Spleen (tissue), 11 donors: ENCODE results near the gene C16orf86. TPM values are rescaled to one million over a fixed set of nuclear protein-coding genes. Genes with fewer than 3 reads are reported as not detected.

Experiments used
- DNase-seq: peaks from one replicate; pipeline ENCODE4 v3.0.0-alpha.2; 2020
- H3K27ac ChIP-seq, 8 donors: fragments of 200-600 bp; sonication (generic) in 7 of 8; 1 replicate in 4 of 8; 2 replicates in 4 of 8; pipeline versions ENCODE4 v1.5.0 to v1.8.0; 2016 to 2021; ENCODE audit warnings: inconsistent platforms in 4 of 8, mild to moderate bottlenecking in 4 of 8, moderate library complexity in 1 of 8
- H3K27me3 ChIP-seq, 7 donors: fragments of 200-600 bp; sonication (generic) in 6 of 7; replicated peaks in 1 of 7; 1 replicate in 4 of 7; 2 replicates in 3 of 7; pipeline versions ENCODE4 v1.5.0 to v1.8.0; 2016 to 2021; ENCODE audit warnings: inconsistent platforms in 3 of 7, mild to moderate bottlenecking in 1 of 7
- H3K36me3 ChIP-seq, 6 donors: fragments of 200-600 bp; sonication (generic) in 5 of 6; 1 replicate in 4 of 6; 2 replicates in 2 of 6; pipeline versions ENCODE4 v1.5.0 to v1.8.0; 2016 to 2021; ENCODE audit warnings: inconsistent platforms in 2 of 6
- H3K4me1 ChIP-seq, 6 donors: fragments of 200-600 bp; sonication (generic) in 5 of 6; 1 replicate in 3 of 6; 2 replicates in 3 of 6; pipeline versions ENCODE4 v1.5.0 to v1.8.0; 2016 to 2021; ENCODE audit warnings: inconsistent platforms in 3 of 6
- H3K4me3 ChIP-seq, 8 donors: fragments of 200-600 bp; sonication (generic) in 7 of 8; 1 replicate in 4 of 8; 2 replicates in 4 of 8; pipeline versions ENCODE4 v1.5.0 to v1.8.0; 2016 to 2021; ENCODE audit warnings: inconsistent platforms in 4 of 8, mild to moderate bottlenecking in 4 of 8, moderate library complexity in 2 of 8
- H3K9me3 ChIP-seq, 8 donors: fragments of 200-600 bp; sonication (generic) in 7 of 8; 1 replicate in 4 of 8; 2 replicates in 4 of 8; pipeline versions ENCODE4 v1.5.0 to v1.8.0; 2016 to 2021; ENCODE audit warnings: inconsistent platforms in 4 of 8
- POLR2A ChIP-seq, 3 donors: fragments of 450-650 bp; IDR thresholded peaks; one replicate each; pipeline ENCODE4 v1.5.1; 2017; ENCODE audit warnings: antibody characterized with exemption in 3 of 3, mild to moderate bottlenecking in 1 of 3
- POLR2AphosphoS5 ChIP-seq, 3 donors: sonication (generic); formaldehyde crosslinking; IDR thresholded peaks; one replicate each; pipeline ENCODE4 v1.5.1; 2017; ENCODE audit warnings: antibody characterized with exemption in 3 of 3
- WGBS, 5 donors: extraction: QIAGEN DNeasy Blood & Tissue Kit in 3 of 5; methylation state at CpG; one replicate each; pipeline versions ENCODE4 v1.1.5 to v1.1.7; 2013 to 2018; 5-methylcytosine and 5-hydroxymethylcytosine counted together
- intact Hi-C: fragments of 100-400 bp; cut with DNase I; formaldehyde crosslinking; loops from one replicate; pipeline ENCODE4 v1.15.0; 2023; ENCODE audit warnings: low total_unique reads
- polyA plus RNA-seq, 3 donors: library from polyadenylated mRNA; stranded (reverse); fragments of 200-250 nt; gene quantifications; one replicate each; pipeline ENCODE4 v1.2.1, GENCODE V29; 2013
- total RNA-seq, 7 donors: library from RNA; depleted of rRNA in 3 of 7; stranded (reverse); fragments of >200 nt in 3 of 7; fragmentation: NEBNext Ultra II Directional in 4 of 7; extraction: Animal tissue kit (Norgen Biotek cat#: 25700) in 4 of 7; gene quantifications; one replicate each; pipeline versions ENCODE4 v1.1.0 to v1.2.1, GENCODE V29; 2016 to 2021
- TF ChIP-seq, protein P1 (sequence below), 11 experiments: fragments of 200-600 bp in 7 of 11; fragments of 450-650 bp in 4 of 11; sonication (generic) in 4 of 11; IDR thresholded peaks in 8 of 11; conservative IDR thresholded peaks in 3 of 11; 1 replicate in 7 of 11; 2 replicates in 4 of 11; pipeline versions ENCODE4 v1.4.0 to v1.8.0; 2016 to 2021; ENCODE audit warnings: antibody characterized with exemption in 11 of 11, inconsistent platforms in 4 of 11, mild to moderate bottlenecking in 1 of 11
- donor health status: healthy with polysubstance abuse.
- donor health status: DM: no; HTN: no; CAD: no; lungs with moderate emphysema.
- donor health status: DM: no; HTN: no; CAD: no.
- donor health status: Bipolar disorder and iron deficiency.
- donor health status: healthy.
- donor health status: DM: no; HTN: no; CAD: no.
- donor health status: DM: yes; HTN: yes; CAD: no.

C16orf86 gene
- total and polyA plus RNA-seq, 10 donors: 5.2 to 17.3 (median 8.9) TPM

DNA sequence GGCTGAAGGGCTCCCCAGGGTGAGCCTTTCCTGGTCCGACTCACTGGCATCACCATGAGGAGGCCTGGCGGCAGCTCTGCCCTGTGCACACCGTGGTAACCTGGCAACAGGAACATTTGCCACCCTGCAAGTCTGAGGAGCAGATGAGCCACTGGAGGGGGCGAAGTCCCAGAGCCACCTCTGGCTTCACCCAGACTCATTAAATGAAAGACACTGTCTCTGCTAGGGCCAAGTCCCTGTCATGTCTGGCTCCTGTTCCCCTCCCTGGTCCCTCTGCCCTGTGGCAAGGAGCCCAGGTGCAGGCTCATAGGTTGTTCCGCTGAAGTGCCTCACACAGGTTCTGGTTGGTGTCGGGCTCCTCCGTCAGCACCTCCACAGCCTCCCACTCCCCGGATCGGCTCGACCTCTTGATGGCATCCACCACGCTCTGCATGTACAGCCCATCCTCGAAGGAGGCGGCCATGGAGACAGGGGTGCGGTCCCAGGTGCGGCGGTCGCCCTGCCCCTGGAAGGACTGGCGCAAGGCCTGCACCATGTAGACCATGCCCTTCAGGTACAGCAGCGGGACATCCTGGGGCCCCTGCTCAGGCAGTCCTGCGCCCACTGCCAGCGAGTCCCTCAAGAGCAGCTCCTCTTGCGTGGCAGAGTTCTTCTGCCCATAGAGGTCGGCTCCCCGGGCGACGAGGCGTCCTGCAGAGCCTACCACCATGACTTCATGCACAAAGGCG lies 8.4 kb downstream of the C16orf86 start:
- TF ChIP-seq, protein P1, sequence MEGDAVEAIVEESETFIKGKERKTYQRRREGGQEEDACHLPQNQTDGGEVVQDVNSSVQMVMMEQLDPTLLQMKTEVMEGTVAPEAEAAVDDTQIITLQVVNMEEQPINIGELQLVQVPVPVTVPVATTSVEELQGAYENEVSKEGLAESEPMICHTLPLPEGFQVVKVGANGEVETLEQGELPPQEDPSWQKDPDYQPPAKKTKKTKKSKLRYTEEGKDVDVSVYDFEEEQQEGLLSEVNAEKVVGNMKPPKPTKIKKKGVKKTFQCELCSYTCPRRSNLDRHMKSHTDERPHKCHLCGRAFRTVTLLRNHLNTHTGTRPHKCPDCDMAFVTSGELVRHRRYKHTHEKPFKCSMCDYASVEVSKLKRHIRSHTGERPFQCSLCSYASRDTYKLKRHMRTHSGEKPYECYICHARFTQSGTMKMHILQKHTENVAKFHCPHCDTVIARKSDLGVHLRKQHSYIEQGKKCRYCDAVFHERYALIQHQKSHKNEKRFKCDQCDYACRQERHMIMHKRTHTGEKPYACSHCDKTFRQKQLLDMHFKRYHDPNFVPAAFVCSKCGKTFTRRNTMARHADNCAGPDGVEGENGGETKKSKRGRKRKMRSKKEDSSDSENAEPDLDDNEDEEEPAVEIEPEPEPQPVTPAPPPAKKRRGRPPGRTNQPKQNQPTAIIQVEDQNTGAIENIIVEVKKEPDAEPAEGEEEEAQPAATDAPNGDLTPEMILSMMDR (IDR thresholded peaks at IDR 0.05 in 8 of 11, conservative IDR thresholded peaks at IDR 0.05 in 3 of 11): no peak
- peak in 1 of 3 donors; percentile 39 for TF ChIP-seq POLR2AphosphoS5 (IDR thresholded peaks at IDR 0.05)
- no peak for TF ChIP-seq POLR2A (IDR thresholded peaks at IDR 0.05)
- Histone ChIP-seq H3K27ac (peak overlapping the region in 7 of 8 donors; percentile 62 to 94 (median 83)), H3K4me3 (no peak overlapping the region), H3K4me1 (peaks cover 18 to 79% (median 61%) of the 10 kb centered on the region in 6 donors), H3K27me3 (no peaks in the 10 kb centered on the region), H3K9me3 (no peaks in the 10 kb centered on the region), H3K36me3 (peaks cover 0 to 34% (median 7%) of the 10 kb centered on the region in 6 donors)
- intact Hi-C loops: loop anchor here (5.0 to 10.0 kb wide), 2 partner anchors 42 to 250 kb away; partner anchors contain the start of gene GFOD2
- 92 to 97% (median 95%) methylated on average over 19 to 28 of the region's 28 CpGs for WGBS, 5 donors
- DNase-seq: peak; percentile 77

DNA sequence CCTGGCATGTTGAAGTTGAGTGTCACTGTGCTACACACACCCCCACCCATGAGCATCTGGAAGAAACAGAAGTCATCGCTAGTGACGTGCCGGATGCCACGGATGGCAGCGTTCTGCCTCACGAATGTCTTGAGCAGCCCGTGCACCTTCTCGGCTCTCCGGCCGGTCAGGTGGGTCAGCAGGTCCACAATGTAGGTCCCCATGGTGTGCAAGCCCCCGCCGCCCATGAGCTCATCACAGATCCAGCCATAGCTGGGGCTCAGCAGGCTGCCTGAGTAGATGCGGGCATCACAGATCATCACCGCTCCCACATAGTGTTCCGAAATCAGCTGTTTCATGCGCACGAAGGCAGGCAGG lies 8.9 kb downstream of the C16orf86 start:
- H3K4me3 ChIP-seq: no peak overlapping the region
- peaks cover 18 to 78% (median 61%) of the 10 kb centered on the region in 6 donors for H3K4me1 ChIP-seq
- intact Hi-C loops: loop anchor here (10.0 kb wide), 1 partner anchor 249 kb away; no protein-coding TSS in a partner anchor
- TF ChIP-seq POLR2AphosphoS5 (IDR thresholded peaks at IDR 0.05): peak in 1 of 3 donors; percentile 47
- TF ChIP-seq, protein P1 (IDR thresholded peaks at IDR 0.05 in 8 of 11, conservative IDR thresholded peaks at IDR 0.05 in 3 of 11): no peak
- TF ChIP-seq POLR2A (IDR thresholded peaks at IDR 0.05): no peak
- peaks cover 0 to 39% (median 7%) of the 10 kb centered on the region in 6 donors for H3K36me3 ChIP-seq
- WGBS, 5 donors: 96 to 98% (median 96%) methylated on average over 10 to 17 of the region's 17 CpGs
- no peaks in the 10 kb centered on the region for H3K27me3 ChIP-seq
- H3K27ac ChIP-seq: peak overlapping the region; percentile 19 to 94 (median 68)
- no peak for DNase-seq
- no peaks in the 10 kb centered on the region for H3K9me3 ChIP-seq

- DNase-seq: no peak
- peak overlapping the region; percentile 19 to 94 (median 66) for H3K27ac ChIP-seq
- H3K27me3 ChIP-seq: no peaks in the 10 kb centered on the region
- H3K4me3 ChIP-seq: no peak overlapping the region
- 94 to 99% (median 98%) methylated on average over 7 of the region's 7 CpGs for WGBS, 5 donors
- no peaks in the 10 kb centered on the region for H3K9me3 ChIP-seq
- H3K36me3 ChIP-seq: peaks cover 0 to 44% (median 9%) of the 10 kb centered on the region in 6 donors
- intact Hi-C loops: loop anchor here (10.0 kb wide), 1 partner anchor 249 kb away; no protein-coding TSS in a partner anchor
- TF ChIP-seq POLR2AphosphoS5 (IDR thresholded peaks at IDR 0.05): no peak
- TF ChIP-seq POLR2A (IDR thresholded peaks at IDR 0.05): no peak
- TF ChIP-seq, protein P1 (IDR thresholded peaks at IDR 0.05 in 8 of 11, conservative IDR thresholded peaks at IDR 0.05 in 3 of 11): no peak
- peaks cover 18 to 74% (median 60%) of the 10 kb centered on the region in 6 donors for H3K4me1 ChIP-seq
These were observed 9.4 kb downstream of the C16orf86 start for GRCh38 chr16:67675999-67676398.

- H3K36me3 ChIP-seq: peaks cover 0 to 46% (median 9%) of the 10 kb centered on the region in 6 donors
- peaks cover 18 to 70% (median 59%) of the 10 kb centered on the region in 6 donors for H3K4me1 ChIP-seq
- peak in 1 of 3 donors; percentile 81 for TF ChIP-seq POLR2AphosphoS5 (IDR thresholded peaks at IDR 0.05)
- TF ChIP-seq, protein P1 (IDR thresholded peaks at IDR 0.05 in 8 of 11, conservative IDR thresholded peaks at IDR 0.05 in 3 of 11): no peak
- WGBS, 5 donors: 58 to 70% (median 67%) methylated on average over 4 of the region's 4 CpGs
- peak overlapping the region in 6 of 8 donors; percentile 39 to 94 (median 72) for H3K27ac ChIP-seq
- DNase-seq: peak; percentile 40
- intact Hi-C loops: loop anchor here (10.0 kb wide), 1 partner anchor 248 kb away; no protein-coding TSS in a partner anchor
- no peaks in the 10 kb centered on the region for H3K9me3 ChIP-seq
- H3K4me3 ChIP-seq: no peak overlapping the region
- no peaks in the 10 kb centered on the region for H3K27me3 ChIP-seq
These were observed 9.9 kb downstream of the C16orf86 start for GRCh38 chr16:67676516-67676915.
